Stimulated activated CD8-positive, alpha-beta memory T cell treated with anti-CD3 and anti-CD28 coated beads, Interleukin-4, amount 100 ng/mL, for 1 hour (primary cell): Measurements from ENCODE around the gene FGL2.
A peak's percentile ranks its signal among the peaks of the same experiment; 100 is the strongest.
"Not testable (repeated sequence)": the region's sequence is repeated elsewhere in the genome, so short reads cannot be mapped to it uniquely, and the experiment has no call there.

Source experiments
- DNase-seq, 2 donors: peaks; one replicate each; pipeline ENCODE4 v3.0.0-alpha.2; 2020; ENCODE audit warnings: low read depth in 2 of 2, low spot score in 1 of 2

The FGL2 gene, protein sequence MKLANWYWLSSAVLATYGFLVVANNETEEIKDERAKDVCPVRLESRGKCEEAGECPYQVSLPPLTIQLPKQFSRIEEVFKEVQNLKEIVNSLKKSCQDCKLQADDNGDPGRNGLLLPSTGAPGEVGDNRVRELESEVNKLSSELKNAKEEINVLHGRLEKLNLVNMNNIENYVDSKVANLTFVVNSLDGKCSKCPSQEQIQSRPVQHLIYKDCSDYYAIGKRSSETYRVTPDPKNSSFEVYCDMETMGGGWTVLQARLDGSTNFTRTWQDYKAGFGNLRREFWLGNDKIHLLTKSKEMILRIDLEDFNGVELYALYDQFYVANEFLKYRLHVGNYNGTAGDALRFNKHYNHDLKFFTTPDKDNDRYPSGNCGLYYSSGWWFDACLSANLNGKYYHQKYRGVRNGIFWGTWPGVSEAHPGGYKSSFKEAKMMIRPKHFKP

DNA sequence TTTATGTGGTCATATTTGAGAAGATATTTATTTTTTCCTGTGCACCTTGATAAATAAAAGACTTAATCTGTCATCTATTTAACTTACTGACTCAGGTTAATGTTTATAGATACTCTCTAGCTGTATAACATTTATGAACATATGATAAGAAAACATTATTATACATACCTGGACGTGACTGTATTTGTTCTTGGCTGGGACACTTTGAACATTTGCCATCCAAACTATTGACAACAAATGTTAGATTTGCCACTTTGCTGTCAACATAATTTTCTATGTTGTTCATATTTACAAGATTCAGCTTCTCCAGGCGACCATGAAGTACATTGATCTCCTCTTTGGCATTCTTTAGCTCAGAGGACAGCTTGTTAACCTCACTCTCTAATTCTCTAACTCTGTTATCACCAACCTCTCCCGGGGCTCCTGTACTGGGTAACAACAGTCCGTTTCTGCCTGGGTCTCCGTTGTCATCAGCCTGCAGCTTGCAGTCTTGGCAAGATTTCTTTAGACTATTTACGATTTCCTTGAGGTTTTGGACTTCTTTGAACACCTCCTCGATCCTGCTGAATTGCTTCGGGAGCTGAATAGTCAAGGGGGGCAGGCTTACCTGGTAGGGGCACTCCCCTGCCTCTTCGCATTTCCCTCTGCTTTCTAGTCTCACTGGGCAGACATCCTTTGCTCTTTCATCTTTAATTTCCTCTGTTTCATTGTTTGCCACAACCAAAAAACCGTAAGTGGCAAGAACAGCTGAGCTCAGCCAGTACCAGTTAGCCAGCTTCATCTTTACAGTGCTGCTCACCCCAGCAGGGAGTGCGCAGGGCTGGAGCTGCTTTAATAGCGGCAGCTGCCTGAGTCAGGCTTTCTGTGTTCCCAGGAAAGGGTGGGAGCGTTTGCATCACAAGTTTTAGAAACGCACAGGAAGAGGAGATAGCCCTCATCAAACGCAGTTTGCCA, at the start of gene FGL2:
Gene FGL2, minus strand, starts transcription at position 807 of the 954 bp plus-strand sequence. Its CDS starts 26 bp downstream, at position 781.
- peak in 1 of 2 donors; percentile 2 for DNase-seq

DNA sequence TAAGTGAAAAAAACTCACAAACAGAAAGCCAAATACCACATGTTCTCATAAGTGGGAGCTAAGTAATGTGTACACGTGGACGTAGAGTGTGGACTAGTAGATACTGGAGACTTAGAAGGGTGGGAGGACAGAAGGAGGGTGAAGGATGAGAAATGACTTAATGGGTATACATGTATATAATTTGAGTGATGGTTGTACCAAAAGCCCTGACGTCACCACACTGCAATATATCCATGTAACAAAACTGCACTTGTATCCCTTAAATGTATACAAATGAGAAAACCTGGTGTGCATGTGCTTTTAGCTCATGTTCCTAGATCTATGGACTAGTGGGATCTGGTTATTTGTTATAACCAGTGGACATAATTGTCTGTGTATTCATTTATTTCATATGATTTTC, 48.5 kb upstream of the FGL2 start:
- no peak for DNase-seq

- peak; percentile 75 to 77 for DNase-seq
Observed at GRCh38 chr7:77247206-77247850, 47.7 kb upstream of the FGL2 start.

DNA sequence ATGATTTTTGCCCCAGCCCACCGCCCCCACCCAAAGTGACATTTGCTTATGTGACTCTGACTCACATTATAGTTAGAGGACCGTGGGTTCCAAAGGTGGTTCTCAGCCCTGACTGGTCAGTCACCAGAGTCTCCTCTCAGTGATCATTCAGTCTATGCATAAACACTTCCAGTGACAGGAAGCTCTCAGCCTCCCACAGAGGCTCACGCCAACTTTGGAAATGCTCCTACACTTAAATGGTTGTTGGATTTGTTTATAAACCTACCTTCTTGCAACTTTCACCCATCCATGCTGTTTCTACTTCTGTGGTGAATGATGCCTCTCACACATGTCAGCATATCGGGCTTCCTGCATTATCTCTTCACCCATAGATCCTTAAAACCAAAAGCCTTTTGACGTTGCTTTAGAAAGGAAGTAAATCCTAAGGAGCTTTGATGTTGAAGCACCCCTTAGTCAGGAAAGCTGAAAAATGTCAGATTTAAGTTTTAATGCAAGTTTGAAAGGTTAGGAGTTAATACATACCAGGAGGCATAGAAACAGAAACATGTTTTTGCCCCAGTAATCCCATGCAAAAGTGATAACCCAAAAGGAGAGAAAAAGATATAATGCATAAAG, 46.5 kb upstream of the FGL2 start:
- no peak for DNase-seq

DNA sequence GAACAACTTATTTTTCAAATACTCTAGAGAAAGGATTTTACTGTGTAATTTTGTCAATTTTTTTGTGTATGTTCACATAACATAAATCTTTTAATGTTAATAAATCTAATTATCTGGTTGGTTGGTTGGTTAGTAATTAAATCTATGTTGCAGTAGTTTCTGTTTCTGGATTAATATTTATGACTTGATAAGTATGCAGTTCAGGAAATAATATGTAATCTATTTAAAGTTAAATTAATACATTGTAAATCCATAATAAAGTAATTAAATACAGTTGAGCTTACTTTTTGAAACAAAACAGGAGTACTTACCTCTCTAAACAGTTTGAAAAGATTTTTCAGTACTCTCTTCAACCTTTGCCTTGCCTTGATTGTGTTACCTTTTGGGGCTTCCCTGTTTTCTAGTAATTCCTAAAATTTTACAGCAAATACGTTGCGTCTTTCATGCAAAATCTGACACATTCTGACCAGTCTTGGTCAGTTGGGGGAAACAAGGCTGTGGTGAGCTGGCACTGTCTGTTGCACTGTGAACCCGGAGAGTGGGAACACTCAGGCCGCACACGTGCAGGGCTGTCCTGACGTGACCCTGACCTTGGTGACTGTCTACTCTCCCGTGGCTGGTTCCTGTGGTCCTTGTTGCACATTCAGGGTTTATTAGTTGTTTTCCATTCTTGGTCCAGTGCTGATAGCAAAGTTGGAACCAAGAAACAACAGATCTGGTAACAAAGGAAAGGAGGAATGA, 45.6 kb upstream of the FGL2 start:
- no peak for DNase-seq

- no peak for DNase-seq
Observed at GRCh38 chr7:77244222-77244934, 44.8 kb upstream of the FGL2 start.

DNA sequence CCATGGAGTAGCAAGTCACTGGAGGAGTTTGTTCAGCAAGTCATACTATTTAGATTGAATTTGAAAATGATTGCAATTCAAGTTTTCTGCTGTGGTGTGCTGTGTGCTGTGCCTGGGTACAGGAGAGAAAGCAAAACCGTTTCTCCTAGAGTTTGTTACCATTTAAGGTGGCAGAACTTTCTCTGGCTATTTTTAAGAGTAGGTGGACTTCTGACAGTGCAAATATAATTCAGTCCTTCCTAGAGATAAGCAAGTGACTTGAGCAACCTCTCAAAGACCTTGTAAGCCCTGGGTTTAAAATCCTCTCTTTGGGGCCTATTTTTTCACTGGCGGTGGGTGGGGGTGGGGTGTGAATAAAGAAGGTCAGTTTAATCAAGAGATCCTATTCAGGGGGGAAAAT, 42.9 kb upstream of the FGL2 start:
- DNase-seq = no peak

DNA sequence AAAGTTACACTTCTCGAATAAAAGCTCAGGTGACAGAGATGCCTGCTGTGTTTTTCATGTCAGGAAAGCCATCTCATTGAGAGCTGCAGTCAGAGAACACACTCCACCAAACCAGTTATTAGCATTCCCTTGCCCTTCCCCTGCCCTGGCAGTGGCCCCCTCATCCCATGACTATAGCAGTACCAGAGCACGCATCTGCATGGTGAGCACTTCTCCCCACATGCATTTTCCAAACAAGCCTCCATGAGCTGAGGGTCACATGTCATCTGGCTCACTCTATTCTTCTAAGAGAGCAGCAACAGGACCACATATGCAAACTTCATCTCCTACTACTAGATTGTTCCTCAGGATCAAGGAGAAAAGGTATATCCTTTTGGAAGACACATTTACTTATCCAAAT, 42.4 kb upstream of the FGL2 start:
- DNase-seq = no peak

- DNase-seq = no peak
Observed at GRCh38 chr7:77239471-77239870, 39.9 kb upstream of the FGL2 start.

DNA sequence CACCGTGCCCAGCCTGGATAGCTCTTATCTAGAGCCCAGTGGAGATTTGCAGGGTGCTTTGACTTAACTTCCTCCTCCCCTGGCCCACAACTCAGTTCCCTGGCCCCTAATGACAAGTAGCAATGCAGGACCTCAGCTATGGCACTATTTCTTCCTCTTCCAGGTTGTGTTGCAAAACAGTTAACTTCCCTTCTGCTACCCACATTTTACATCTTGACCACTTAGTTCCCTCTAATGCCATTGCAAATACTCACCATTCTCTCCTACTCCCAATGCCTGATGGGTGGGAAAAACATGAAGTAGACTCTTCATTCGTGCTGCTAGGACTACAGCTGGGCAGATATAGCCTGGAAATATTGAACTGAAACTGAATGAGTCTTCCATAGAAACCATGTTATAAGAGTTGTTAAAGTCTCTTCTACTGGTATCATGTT, 39.1 kb upstream of the FGL2 start:
- no peak for DNase-seq

- no peak for DNase-seq
Observed at GRCh38 chr7:77235276-77235675, 35.7 kb upstream of the FGL2 start.

- DNase-seq = no peak
Observed at GRCh38 chr7:77232467-77232866, 32.8 kb upstream of the FGL2 start.

DNA sequence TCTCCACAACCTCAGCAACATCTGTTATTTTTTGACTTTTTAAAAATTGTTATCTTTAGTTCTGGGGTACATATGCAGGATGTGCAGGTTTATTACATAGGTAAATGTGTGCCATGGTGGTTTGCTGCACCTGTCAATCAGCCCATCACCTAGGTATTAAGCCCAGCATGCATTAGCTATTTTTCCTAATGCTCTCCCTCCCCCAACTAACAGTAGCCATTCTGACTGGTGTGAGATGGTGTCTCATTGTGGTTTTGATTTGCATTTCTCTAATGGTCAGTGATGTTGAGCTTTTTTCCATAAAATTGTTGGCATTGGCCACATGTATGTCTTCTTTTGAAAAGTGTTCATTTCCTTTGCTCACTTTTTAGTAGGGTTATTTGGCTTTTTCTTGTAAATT, 29.2 kb upstream of the FGL2 start:
- DNase-seq = not testable (repeated sequence)

GRCh38 chr7:77226357-77226839, 26.8 kb upstream of the FGL2 start:
- DNase-seq = no peak

GRCh38 chr7:77223261-77223660, 23.6 kb upstream of the FGL2 start:
- DNase-seq = no peak

DNA sequence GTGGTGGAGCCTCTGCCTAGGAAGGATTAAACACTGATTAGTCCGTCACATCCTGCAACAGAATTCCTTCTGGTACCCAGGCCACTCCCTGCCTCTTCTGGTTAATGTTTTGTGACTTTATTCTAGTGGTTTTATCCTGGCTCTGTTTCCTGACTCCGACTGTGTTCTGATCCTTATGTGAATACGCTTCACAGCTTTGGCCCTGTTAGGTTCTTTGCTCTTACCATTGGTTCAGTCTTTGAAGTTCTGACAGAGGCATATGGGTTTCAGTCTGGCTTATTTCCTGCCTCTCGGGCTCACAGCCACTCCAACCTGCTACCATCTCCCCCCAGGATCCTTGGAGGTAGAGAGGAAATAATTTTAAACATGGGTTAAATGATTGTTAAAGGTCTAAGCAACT, 23.2 kb upstream of the FGL2 start:
- DNase-seq = no peak

DNA sequence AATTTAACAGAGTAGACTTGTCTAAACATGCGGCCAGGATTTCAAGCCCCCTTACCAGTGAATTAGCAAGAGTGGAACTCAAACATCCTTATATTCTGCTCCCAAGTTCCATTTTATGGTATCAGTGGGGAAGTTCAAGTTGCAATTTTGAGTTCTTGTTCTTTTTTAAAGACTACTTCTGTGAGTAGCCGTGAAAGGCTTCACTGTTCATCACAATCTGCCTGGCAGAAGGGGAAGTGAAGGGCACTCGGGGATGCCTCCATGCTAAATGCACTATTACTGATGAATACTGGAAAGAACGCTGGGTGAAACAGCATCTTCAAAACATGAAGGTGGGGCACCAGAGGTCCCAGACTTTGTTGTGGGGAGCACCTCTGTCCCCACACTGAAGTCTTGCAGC, 22.4 kb upstream of the FGL2 start:
- DNase-seq = no peak

GRCh38 chr7:77219701-77220331, 20.2 kb upstream of the FGL2 start:
- not testable (repeated sequence) for DNase-seq
